HG03442 (cell line): ENCODE results near the gene MACROH2A2.
"Not testable (repeated sequence)": the region's sequence is repeated elsewhere in the genome, so short reads cannot be mapped to it uniquely, and the experiment has no call there.

Source experiments
- ATAC-seq: cut with Tn5 transposase; IDR thresholded peaks from one replicate; pipeline ENCODE4 v1.9.1; 2021; ENCODE audit warnings: mild to moderate bottlenecking, moderate library complexity; ENCODE audit not compliant: unreplicated experiment

Gene MACROH2A2

DNA sequence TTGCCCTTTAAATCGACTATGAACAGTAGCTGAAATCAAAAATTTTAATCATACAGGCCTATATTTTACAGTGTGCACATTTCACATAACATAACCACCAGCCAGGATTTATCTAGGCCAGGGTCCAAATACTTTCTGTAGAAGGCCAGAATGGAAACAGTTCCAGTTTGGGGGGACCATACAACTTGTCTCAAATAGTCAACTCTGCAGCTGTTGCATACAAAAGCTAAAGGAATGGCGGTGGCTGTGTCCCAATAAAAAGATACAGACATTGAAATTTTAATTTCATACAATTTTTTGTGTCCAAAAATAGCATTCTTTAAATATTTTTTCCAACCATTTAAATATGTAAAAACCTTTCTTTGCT, 94.6 kb downstream of the MACROH2A2 start:
- ATAC-seq = no peak

DNA sequence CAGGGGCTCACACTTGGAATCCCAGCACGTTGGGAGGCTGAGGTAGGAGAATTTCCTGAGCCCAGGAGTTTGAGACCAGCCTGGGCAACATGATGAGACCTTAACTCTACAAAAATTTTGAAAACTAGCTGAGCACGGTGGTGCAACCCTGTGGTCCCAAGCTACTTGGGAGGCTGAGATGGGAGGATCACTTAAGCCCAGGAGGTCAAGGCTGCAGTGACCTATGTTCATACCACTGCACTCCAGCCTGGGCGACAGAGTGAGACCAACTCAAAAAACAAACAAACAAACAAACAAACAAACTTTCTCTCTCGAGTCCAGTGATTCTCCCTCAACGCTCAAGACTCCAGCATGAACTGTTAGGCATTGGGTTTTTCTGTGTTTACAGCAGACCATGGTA, 95.9 kb downstream of the MACROH2A2 start:
- no peak for ATAC-seq

DNA sequence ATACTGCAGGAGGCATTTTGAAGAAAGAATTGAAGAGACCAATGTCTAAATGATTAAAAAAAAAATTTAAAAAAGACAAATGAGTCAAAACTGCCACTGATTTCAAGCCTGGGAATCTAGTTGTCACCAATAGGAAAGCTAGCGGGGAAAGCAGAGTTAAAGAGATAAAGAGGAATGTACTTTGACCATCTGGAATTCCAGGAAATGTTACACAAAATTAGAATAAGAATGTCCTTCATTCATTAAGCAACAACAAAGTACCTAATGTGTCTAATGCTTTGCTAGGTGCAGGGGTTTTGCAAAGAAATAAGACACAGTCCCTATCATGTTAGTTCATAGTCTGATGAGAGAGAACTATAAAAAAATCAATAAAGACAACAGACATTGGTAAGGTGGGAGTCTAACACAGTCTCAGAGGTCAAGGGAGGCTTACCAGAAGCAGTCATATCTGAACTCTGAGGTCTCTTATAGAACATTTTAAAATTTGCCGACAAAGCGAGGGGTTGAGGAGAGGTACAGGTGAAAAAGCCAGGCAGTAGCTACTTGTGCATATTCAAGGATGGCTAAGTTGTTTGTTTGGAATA, 102.7 kb downstream of the MACROH2A2 start:
- no peak for ATAC-seq

DNA sequence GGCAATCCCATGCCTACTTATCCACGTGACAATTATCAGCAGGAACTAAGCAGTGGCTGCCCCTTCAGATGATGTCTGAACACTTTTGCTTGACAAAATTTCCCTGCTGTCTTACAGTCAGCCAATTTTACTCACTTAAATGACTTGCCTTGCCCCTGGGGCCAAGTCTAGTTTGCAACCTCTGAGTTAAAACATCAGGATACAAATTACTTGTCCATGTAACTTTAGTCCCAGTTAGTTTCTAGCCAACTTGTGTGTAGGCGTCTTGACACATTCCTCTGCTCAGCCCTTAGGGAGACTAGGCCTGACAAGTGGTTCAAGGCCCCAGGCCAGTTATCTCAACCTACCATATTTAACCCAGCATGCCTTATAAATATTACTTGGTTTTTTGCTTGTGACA, 105.5 kb downstream of the MACROH2A2 start:
- no peak for ATAC-seq

DNA sequence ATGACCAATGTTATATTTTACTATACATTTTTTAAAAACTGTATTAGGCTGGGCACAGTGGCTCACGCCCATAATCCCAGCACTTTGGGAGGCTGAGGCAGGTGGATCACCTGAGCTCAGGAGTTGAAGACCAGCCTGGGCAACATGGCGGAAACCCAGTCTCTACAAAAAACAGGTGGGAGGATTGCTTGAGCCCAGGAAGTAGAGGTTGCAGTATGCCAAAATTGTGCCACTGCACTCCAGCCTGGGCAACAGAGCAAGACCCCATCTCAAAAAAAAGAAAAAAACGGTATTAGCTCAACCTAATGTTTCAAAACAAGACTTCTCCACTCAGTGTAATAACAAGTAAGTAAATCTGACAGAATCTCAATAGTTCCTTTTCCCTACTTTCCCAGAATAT, 106.7 kb downstream of the MACROH2A2 start:
- not testable (repeated sequence) for ATAC-seq

DNA sequence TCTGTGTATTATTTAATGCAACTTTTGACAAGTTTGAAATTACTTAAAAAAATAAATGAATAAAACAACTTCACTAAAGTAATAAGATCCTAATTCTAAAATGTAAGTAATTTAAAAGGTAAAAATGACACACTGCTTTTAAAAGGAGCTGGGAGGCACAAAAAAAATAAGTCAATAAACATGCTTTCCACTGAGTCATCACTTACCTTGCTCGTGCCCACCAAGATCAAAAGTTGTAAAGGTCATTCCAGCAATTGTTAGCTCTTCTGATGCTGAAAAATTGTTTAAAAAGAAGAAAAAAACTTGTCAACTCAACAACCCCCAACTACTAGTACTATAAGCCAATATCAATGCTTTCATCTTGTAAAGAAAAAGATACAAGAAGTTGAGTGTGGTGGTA, 108.2 kb downstream of the MACROH2A2 start:
- no peak for ATAC-seq
